Measurements from ENCODE around the gene RASA2.

Gene RASA2

GRCh38 chr3:141486746-141487520 is at the start of gene RASA2:
Gene RASA2 (plus strand): TSS chr3:141487027. CDS start chr3:141487084, 57 bp downstream.
- peak; percentile 71 for DNase-seq

- no peak for DNase-seq
These were observed 47.2 kb upstream of the RASA2 start for GRCh38 chr3:141439589-141439988.

- DNase-seq, result no peak
These were observed 45.9 kb upstream of the RASA2 start for GRCh38 chr3:141440942-141441341.

- peak; percentile 64 for DNase-seq
These were observed 45.2 kb upstream of the RASA2 start for GRCh38 chr3:141441381-141442364.

GRCh38 chr3:141442446-141442845 is 44.4 kb upstream of the RASA2 start:
- DNase-seq, result no peak

GRCh38 chr3:141442914-141443313 is 43.9 kb upstream of the RASA2 start:
- no peak for DNase-seq

- DNase-seq, result no peak
These were observed 42.1 kb upstream of the RASA2 start for GRCh38 chr3:141444586-141445285.

GRCh38 chr3:141445990-141446389 is 40.8 kb upstream of the RASA2 start:
- no peak for DNase-seq

GRCh38 chr3:141446737-141447136 is 40.1 kb upstream of the RASA2 start:
- DNase-seq, result no peak

- DNase-seq, result no peak
These were observed 39.4 kb upstream of the RASA2 start for GRCh38 chr3:141447383-141447782.

- no peak for DNase-seq
These were observed 38.1 kb upstream of the RASA2 start for GRCh38 chr3:141448606-141449220.

- DNase-seq, result no peak
These were observed 37.4 kb upstream of the RASA2 start for GRCh38 chr3:141449424-141449823.

- DNase-seq, result no peak
These were observed 36.0 kb upstream of the RASA2 start for GRCh38 chr3:141450727-141451375.

- DNase-seq, result no peak
These were observed 34.8 kb upstream of the RASA2 start for GRCh38 chr3:141452045-141452444.

- DNase-seq, result no peak
These were observed 34.1 kb upstream of the RASA2 start for GRCh38 chr3:141452773-141453172.

- DNase-seq, result no peak
These were observed 32.8 kb upstream of the RASA2 start for GRCh38 chr3:141454054-141454453.

GRCh38 chr3:141454906-141455602 is 31.8 kb upstream of the RASA2 start:
- no peak for DNase-seq

- DNase-seq, result no peak
These were observed 31.1 kb upstream of the RASA2 start for GRCh38 chr3:141455603-141456300.

- DNase-seq, result no peak
These were observed 30.6 kb upstream of the RASA2 start for GRCh38 chr3:141456301-141456625.

- no peak for DNase-seq
These were observed 29.1 kb upstream of the RASA2 start for GRCh38 chr3:141457624-141458236.

- DNase-seq, result no peak
These were observed 27.8 kb upstream of the RASA2 start for GRCh38 chr3:141459008-141459407.

All from activated effector memory CD4-positive, alpha-beta T cell treated with Interleukin-2 at 50 U/mL for 16 hours (primary cell).